Prostate gland (tissue), 2 donors: Measurements from ENCODE around the gene B3GALT4. TPM values are rescaled to one million over a fixed set of nuclear protein-coding genes. Genes with fewer than 3 reads are reported as not detected.

Experiments used
- DNase-seq: peaks from one replicate; pipeline ENCODE4 v3.0.0-alpha.2; 2019; ENCODE audit warnings: low spot score
- H3K27ac ChIP-seq, 2 donors: fragments of 200-600 bp; sonication (generic); 2 replicates each; pipeline ENCODE4 v1.5.1; 2017 to 2019
- H3K27me3 ChIP-seq: fragments of 200-600 bp; sonication (generic); replicated peaks from 2 replicates; pipeline ENCODE4 v1.5.1; 2019; ENCODE audit not compliant: insufficient read depth
- H3K36me3 ChIP-seq, 2 donors: fragments of 200-600 bp; sonication (generic); 1 replicate in 1 of 2; 2 replicates in 1 of 2; pipeline versions ENCODE4 v1.5.1 to v1.8.1; 2017 to 2019
- H3K4me1 ChIP-seq: fragments of 200-600 bp; sonication (generic); replicated peaks from 2 replicates; pipeline ENCODE4 v1.5.1; 2019
- H3K4me3 ChIP-seq, 2 donors: fragments of 200-600 bp; sonication (generic); 2 replicates each; pipeline ENCODE4 v1.5.1; 2017 to 2019
- H3K9me3 ChIP-seq: fragments of 200-600 bp; sonication (generic); 2 replicates; pipeline ENCODE4 v1.5.1; 2017
- POLR2A ChIP-seq: fragments of 450-650 bp; IDR thresholded peaks from one replicate; pipeline ENCODE4 v1.6.1; 2016; ENCODE audit warnings: antibody characterized with exemption, mild to moderate bottlenecking
- POLR2AphosphoS5 ChIP-seq: sonication (generic); formaldehyde crosslinking; IDR thresholded peaks from one replicate; pipeline ENCODE4 v1.6.1; 2017; ENCODE audit warnings: antibody characterized with exemption
- WGBS: methylation state at CpG from one replicate; pipeline ENCODE4 v1.1.5; 2018; 5-methylcytosine and 5-hydroxymethylcytosine counted together
- intact Hi-C: fragments of 100-400 bp; cut with DNase I; formaldehyde crosslinking; loops from one replicate; pipeline ENCODE4 v1.14.2; 2022
- total RNA-seq, 2 donors: library from RNA; depleted of rRNA; stranded (reverse); fragments of >200 nt; gene quantifications; one replicate each; pipeline ENCODE4 v1.1.0, GENCODE V29; 2016
- TF ChIP-seq, protein P1 (sequence below), 4 experiments: fragments of 200-600 bp in 2 of 4; fragments of 450-650 bp in 2 of 4; sonication (generic) in 2 of 4; IDR thresholded peaks; 1 replicate in 3 of 4; 2 replicates in 1 of 4; pipeline ENCODE4 v1.5.1; 2016 to 2019; ENCODE audit warnings: antibody characterized with exemption in 4 of 4, mild to moderate bottlenecking in 2 of 4, moderate library complexity in 2 of 4

Gene B3GALT4
- total RNA-seq, 2 donors from 2014 or later, result 15.8 to 21.4 TPM

DNA sequence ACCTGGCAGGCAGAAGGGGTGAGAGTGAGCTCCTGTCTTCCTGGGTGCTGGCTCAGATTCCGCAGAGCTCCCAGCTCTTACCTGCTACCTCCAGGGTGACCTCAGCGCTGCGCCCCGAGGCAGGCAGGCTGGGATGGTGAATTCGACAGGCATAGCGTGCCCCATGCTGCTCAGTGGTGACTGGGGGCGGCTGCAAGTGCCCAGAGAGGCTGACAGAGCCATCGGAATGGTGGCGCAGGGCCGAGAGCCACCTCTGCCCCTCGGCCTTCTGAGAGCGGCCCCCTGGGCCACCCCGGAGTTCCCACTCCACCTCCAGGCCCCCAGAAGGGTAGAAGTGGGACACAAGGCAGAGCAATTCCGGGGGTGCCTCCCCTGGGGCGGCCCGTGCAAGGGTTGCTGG, 27.3 kb downstream of the B3GALT4 start:
- Histone ChIP-seq H3K4me3 (no peak overlapping the region), H3K36me3 (peaks cover 3 to 4% of the 10 kb centered on the region in 2 donors), H3K27me3 (no peaks in the 10 kb centered on the region), H3K4me1 (no peaks in the 10 kb centered on the region), H3K27ac (no peak overlapping the region), H3K9me3 (no peaks in the 10 kb centered on the region)
- TF ChIP-seq, protein P1, sequence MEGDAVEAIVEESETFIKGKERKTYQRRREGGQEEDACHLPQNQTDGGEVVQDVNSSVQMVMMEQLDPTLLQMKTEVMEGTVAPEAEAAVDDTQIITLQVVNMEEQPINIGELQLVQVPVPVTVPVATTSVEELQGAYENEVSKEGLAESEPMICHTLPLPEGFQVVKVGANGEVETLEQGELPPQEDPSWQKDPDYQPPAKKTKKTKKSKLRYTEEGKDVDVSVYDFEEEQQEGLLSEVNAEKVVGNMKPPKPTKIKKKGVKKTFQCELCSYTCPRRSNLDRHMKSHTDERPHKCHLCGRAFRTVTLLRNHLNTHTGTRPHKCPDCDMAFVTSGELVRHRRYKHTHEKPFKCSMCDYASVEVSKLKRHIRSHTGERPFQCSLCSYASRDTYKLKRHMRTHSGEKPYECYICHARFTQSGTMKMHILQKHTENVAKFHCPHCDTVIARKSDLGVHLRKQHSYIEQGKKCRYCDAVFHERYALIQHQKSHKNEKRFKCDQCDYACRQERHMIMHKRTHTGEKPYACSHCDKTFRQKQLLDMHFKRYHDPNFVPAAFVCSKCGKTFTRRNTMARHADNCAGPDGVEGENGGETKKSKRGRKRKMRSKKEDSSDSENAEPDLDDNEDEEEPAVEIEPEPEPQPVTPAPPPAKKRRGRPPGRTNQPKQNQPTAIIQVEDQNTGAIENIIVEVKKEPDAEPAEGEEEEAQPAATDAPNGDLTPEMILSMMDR (IDR thresholded peaks at IDR 0.05), result no peak
- TF ChIP-seq POLR2AphosphoS5 (no peak), POLR2A (no peak)
- intact Hi-C loops, result no loop called here
- DNase-seq, result no peak
- WGBS, result 81% methylated on average over 11 of the region's 16 CpGs

DNA sequence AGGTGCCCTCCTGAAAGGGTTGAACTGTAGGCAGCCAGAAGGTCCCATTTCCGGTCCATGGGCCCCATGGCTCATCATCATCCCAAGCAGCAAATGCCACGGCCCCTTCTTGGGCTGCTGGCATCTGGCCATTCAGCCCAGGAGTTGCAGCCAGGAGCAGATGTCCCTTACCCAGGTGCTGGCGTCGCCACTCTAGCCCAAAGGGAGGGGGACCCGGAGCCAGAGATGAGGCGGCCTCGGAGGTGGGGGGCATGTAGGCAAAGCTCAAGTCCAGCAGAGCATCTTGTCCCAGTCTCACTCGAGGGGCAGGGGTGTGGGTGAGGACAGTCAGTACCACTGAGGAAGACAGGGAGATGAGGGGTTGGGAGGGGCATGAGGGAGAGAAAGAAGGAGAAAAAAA, 28.1 kb downstream of the B3GALT4 start:
- TF ChIP-seq, protein P1 (IDR thresholded peaks at IDR 0.05), result no peak
- TF ChIP-seq POLR2A, result no peak
- no peak for TF ChIP-seq POLR2AphosphoS5
- H3K36me3 ChIP-seq, result peaks cover 3 to 4% of the 10 kb centered on the region in 2 donors

DNA sequence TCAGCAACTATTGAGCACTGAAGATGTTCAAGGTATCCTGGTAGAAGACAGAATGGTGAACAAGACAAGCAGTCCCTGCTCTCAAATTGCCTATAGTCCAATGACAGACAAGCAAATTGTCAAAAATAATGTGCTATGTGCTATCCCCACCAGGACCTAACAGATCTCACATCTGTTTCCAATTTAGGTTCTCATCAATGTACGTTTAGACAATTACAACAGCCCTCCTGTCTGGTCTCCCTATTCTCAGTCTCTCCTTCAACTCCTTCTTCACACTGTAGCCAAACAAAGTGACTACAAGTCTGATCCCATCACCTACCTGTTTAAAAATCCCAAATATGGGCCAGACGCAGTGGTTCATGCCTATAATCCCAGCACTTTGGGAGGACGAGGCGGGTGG, 29.4 kb downstream of the B3GALT4 start:
- TF ChIP-seq POLR2A, result no peak
- no peak for TF ChIP-seq POLR2AphosphoS5
- TF ChIP-seq, protein P1 (IDR thresholded peaks at IDR 0.05), result no peak
- intact Hi-C loops, result no loop called here
- 81% methylated on average over 4 of the region's 4 CpGs for WGBS
- Histone ChIP-seq H3K27ac (no peak overlapping the region), H3K4me3 (no peak overlapping the region), H3K27me3 (no peaks in the 10 kb centered on the region), H3K4me1 (no peaks in the 10 kb centered on the region), H3K9me3 (no peaks in the 10 kb centered on the region), H3K36me3 (peaks cover 3 to 4% of the 10 kb centered on the region in 2 donors)
- DNase-seq, result no peak

More for the DNA sequence above, 28.1 kb downstream of the B3GALT4 start:
- H3K27me3 ChIP-seq, result no peaks in the 10 kb centered on the region
- WGBS, result 69% methylated on average over 8 of the region's 8 CpGs
- no peak for DNase-seq
- H3K27ac ChIP-seq, result no peak overlapping the region
- H3K9me3 ChIP-seq, result no peaks in the 10 kb centered on the region
- H3K4me3 ChIP-seq, result no peak overlapping the region
- H3K4me1 ChIP-seq, result no peaks in the 10 kb centered on the region
- intact Hi-C loops, result no loop called here

DNA sequence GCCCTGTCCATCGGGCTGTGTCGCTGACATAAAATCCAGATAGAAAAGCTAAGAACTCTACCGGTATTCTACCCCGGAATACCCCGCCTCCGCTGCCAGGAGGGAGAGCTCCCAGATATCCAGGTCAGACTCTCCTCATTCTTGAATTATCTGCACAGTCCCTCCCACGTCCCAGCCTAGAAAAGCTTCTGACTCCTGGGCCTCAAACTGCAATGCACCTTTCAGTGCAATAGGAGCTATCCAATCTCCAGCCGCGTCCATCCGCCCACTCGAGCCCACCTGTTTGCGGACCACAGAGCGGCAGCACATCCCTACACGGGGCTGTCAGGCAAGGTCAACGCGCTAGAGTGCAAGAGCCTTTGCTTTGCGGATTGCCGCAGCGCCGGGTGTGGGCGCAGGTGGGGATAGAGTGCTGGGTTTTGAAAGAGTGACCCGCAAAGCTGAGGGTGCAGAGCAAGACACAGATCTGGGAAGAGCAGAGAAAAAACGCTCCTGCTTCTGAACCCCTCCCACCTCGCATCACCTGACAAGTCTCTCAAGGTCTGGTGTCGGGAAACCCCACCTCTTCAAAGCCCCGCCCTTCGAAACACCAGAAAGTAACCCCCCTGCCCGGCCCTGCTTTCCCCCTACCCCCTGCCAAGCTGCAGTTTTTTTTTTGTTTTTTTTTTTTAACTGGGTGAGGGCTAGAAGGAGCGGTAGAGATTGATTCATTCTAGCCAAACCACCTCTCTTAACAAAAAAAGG, 35.6 kb downstream of the B3GALT4 start:
- Histone ChIP-seq H3K4me3 (peak overlapping the region; percentile 72 to 87), H3K36me3 (no peaks in the 10 kb centered on the region), H3K27me3 (no peaks in the 10 kb centered on the region), H3K4me1 (peaks cover 3% of the 10 kb centered on the region), H3K9me3 (no peaks in the 10 kb centered on the region), H3K27ac (peak overlapping the region; percentile 96 to 99)
- 3% methylated on average over 29 of the region's 29 CpGs for WGBS
- peak; percentile 93 for DNase-seq
- intact Hi-C loops, result no loop called here
- TF ChIP-seq, protein P1 (IDR thresholded peaks at IDR 0.05), result no peak
- TF ChIP-seq POLR2A (peak; percentile 58), POLR2AphosphoS5 (peak; percentile 87)
